IMR-90 (cell line): ENCODE measurements around the gene ARHGAP19. TPM values are rescaled to one million over a fixed set of nuclear protein-coding genes. Genes with fewer than 3 reads are reported as not detected.

Source experiments
- ATAC-seq: fragments of 200-7000 bp; cut with Tn5 transposase; 2 replicates; pipeline ENCODE4 v1.9.1; 2020; ENCODE audit warnings: low read depth, mild to moderate bottlenecking, moderate library complexity
- BruUV-seq: library from RNA; stranded (reverse); fragments of 400-500 nt; replicated peaks from 2 replicates; lab custom pipeline; 2021; lab: Mats Ljungman, UMichigan
- CTCF ChIA-PET: fragments of 300-600 bp; formaldehyde crosslinking; extraction: SDS; loops from one replicate; lab custom pipeline; 2021; ENCODE audit warnings: antibody characterized with exemption; lab: Yijun Ruan, JAX
- POLR2A ChIA-PET: fragments of 300-600 bp; sonication (Branson Sonifier 250); formaldehyde crosslinking; loops from one replicate; lab custom pipeline; 2022; ENCODE audit warnings: antibody characterized with exemption; ENCODE audit not compliant: unreplicated experiment; lab: Charles Lee
- DNase-seq: peaks from one replicate; pipeline ENCODE4 v3.0.0; 2013
- H2AFZ ChIP-seq: replicated peaks from 2 replicates; pipeline ENCODE3; 2013; ENCODE audit warnings: low read length, mild to moderate bottlenecking; ENCODE audit not compliant: poor library complexity
- H2AK5ac ChIP-seq: 2 replicates; pipeline ENCODE4 v1.6.1; 2013; ENCODE audit warnings: low read depth, low read length, inconsistent platforms
- H2AK9ac ChIP-seq: replicated peaks from 2 replicates; pipeline ENCODE3; 2013; ENCODE audit warnings: mild to moderate bottlenecking, low read depth, low read length, moderate library complexity; ENCODE audit not compliant: poor library complexity
- H2BK120ac ChIP-seq: 2 replicates; pipeline ENCODE4 v1.6.1; 2013; ENCODE audit warnings: low read depth, low read length, inconsistent platforms
- H2BK15ac ChIP-seq: 3 replicates; pipeline ENCODE4 v1.6.1; 2013; ENCODE audit warnings: low read depth, low read length, inconsistent platforms
- H2BK20ac ChIP-seq: 2 replicates; pipeline ENCODE4 v1.6.1; 2013; ENCODE audit warnings: low read depth, mild to moderate bottlenecking, inconsistent platforms, low read length, moderate library complexity
- H2BK5ac ChIP-seq: 2 replicates; pipeline ENCODE4 v1.6.1; 2013; ENCODE audit warnings: mild to moderate bottlenecking, low read depth, low read length, inconsistent platforms; ENCODE audit not compliant: poor library complexity, severe bottlenecking
- H3K14ac ChIP-seq: replicated peaks from 2 replicates; pipeline ENCODE4 v1.6.1; 2013; ENCODE audit warnings: low read depth, low read length, inconsistent platforms
- H3K18ac ChIP-seq: 2 replicates; pipeline ENCODE4 v1.6.1; 2013; ENCODE audit warnings: low read depth, low read length, control low read depth
- H3K23ac ChIP-seq: 2 replicates; pipeline ENCODE4 v1.6.1; 2013; ENCODE audit warnings: low read depth, low read length, inconsistent platforms
- H3K27ac ChIP-seq: 2 replicates; pipeline ENCODE4 v1.5.1; 2013; ENCODE audit warnings: mild to moderate bottlenecking, control low read depth, low read length; ENCODE audit not compliant: insufficient read depth
- H3K27me3 ChIP-seq: 2 replicates; pipeline ENCODE4 v1.6.1; 2013; ENCODE audit warnings: low read length; ENCODE audit not compliant: control insufficient read depth, insufficient read depth
- H3K36me3 ChIP-seq: 2 replicates; pipeline ENCODE4 v1.6.1; 2013; ENCODE audit warnings: low read length, mixed read lengths; ENCODE audit not compliant: control insufficient read depth, insufficient read depth
- H3K4ac ChIP-seq: 2 replicates; pipeline ENCODE4 v1.6.1; 2013; ENCODE audit warnings: low read depth, low read length, inconsistent platforms
- H3K4me1 ChIP-seq: 2 replicates; pipeline ENCODE4 v1.6.1; 2013; ENCODE audit warnings: low read length, mixed read lengths; ENCODE audit not compliant: control insufficient read depth, insufficient read depth
- H3K4me2 ChIP-seq: 2 replicates; pipeline ENCODE4 v1.6.1; 2013; ENCODE audit warnings: low read depth, mild to moderate bottlenecking, control low read depth, low read length, moderate library complexity
- H3K4me3 ChIP-seq: 2 replicates; pipeline ENCODE4 v1.5.1; 2013; ENCODE audit warnings: low read depth, mild to moderate bottlenecking, control low read depth, low read length, moderate library complexity; ENCODE audit not compliant: insufficient read depth
- H3K56ac ChIP-seq: 2 replicates; pipeline ENCODE4 v1.6.1; 2013; ENCODE audit warnings: low read length, inconsistent platforms; ENCODE audit not compliant: insufficient read depth; ENCODE audit errors: extremely low read depth
- H3K79me1 ChIP-seq, 2 experiments: 2 replicates each; pipeline ENCODE4 v1.6.1; 2013; ENCODE audit warnings: low read length in 2 of 2, inconsistent platforms in 1 of 2, low read depth in 1 of 2
- H3K9ac ChIP-seq: 2 replicates; pipeline ENCODE4 v1.6.1; 2013; ENCODE audit warnings: low read depth, low read length, control low read depth
- H3K9me1 ChIP-seq: 2 replicates; pipeline ENCODE4 v1.6.1; 2013; ENCODE audit warnings: low read length, inconsistent platforms; ENCODE audit not compliant: insufficient read depth
- H3K9me3 ChIP-seq: 2 replicates; pipeline ENCODE4 v1.6.1; 2013; ENCODE audit warnings: low read length; ENCODE audit not compliant: control insufficient read depth, insufficient read depth
- H4K20me1 ChIP-seq: 2 replicates; pipeline ENCODE4 v1.6.1; 2013; ENCODE audit warnings: low read length, inconsistent platforms; ENCODE audit not compliant: insufficient read depth
- H4K5ac ChIP-seq: 2 replicates; pipeline ENCODE4 v1.6.1; 2013; ENCODE audit warnings: mild to moderate bottlenecking, low read depth, low read length, control low read depth
- H4K8ac ChIP-seq, 2 experiments: 2 replicates each; pipeline ENCODE4 v1.6.1; 2013; ENCODE audit warnings: low read depth in 2 of 2, low read length in 2 of 2, control low read depth in 1 of 2, inconsistent platforms in 1 of 2
- H4K91ac ChIP-seq: 2 replicates; pipeline ENCODE4 v1.6.1; 2013; ENCODE audit warnings: low read depth, low read length, inconsistent platforms; ENCODE audit not compliant: insufficient read depth
- BHLHE40 ChIP-seq: fragments of 150-350 bp; IDR thresholded peaks from 2 replicates; pipeline ENCODE4 v1.6.1; 2016; ENCODE audit warnings: mild to moderate bottlenecking, low read depth, low read length
- CEBPB ChIP-seq: IDR thresholded peaks from 2 replicates; pipeline ENCODE4 v1.6.1; 2012; ENCODE audit warnings: low read depth, low read length, improper control_type of control experiment
- CHD1 ChIP-seq: IDR thresholded peaks from 2 replicates; pipeline ENCODE4 v1.6.1; 2012; ENCODE audit warnings: low read depth, low read length, improper control_type of control experiment
- ELK1 ChIP-seq: fragments of 150-350 bp; IDR thresholded peaks from 2 replicates; pipeline ENCODE4 v1.6.1; 2016; ENCODE audit warnings: low read depth, mild to moderate bottlenecking, low read length, moderate library complexity, borderline replicate concordance
- FOS ChIP-seq: fragments of 150-350 bp; IDR thresholded peaks from 2 replicates; pipeline ENCODE4 v1.6.1; 2016; ENCODE audit warnings: low read depth, low read length
- MAFK ChIP-seq: IDR thresholded peaks from 2 replicates; pipeline ENCODE4 v1.6.1; 2012; ENCODE audit warnings: low read depth, low read length, improper control_type of control experiment
- MAZ ChIP-seq: IDR thresholded peaks from 2 replicates; pipeline ENCODE4 v1.6.1; 2012; ENCODE audit warnings: low read depth, mild to moderate bottlenecking, low read length, improper control_type of control experiment, moderate library complexity, borderline replicate concordance
- MXI1 ChIP-seq: IDR thresholded peaks from 2 replicates; pipeline ENCODE4 v1.6.1; 2012; ENCODE audit warnings: low read depth, mild to moderate bottlenecking, low read length, moderate library complexity, borderline replicate concordance
- NFE2L2 ChIP-seq: fragments of 150-350 bp; IDR thresholded peaks from 2 replicates; pipeline ENCODE4 v1.6.1; 2016; ENCODE audit warnings: low read depth, mild to moderate bottlenecking, low read length
- POLR2A ChIP-seq: IDR thresholded peaks from 2 replicates; pipeline ENCODE4 v1.6.1; 2012; ENCODE audit warnings: mild to moderate bottlenecking, low read depth, low read length
- RAD21 ChIP-seq: IDR thresholded peaks from 2 replicates; pipeline ENCODE4 v1.6.1; 2012; ENCODE audit warnings: low read length, improper control_type of control experiment
- RFX5 ChIP-seq: IDR thresholded peaks from 2 replicates; pipeline ENCODE4 v1.8.0; 2012; ENCODE audit warnings: low read depth, mild to moderate bottlenecking, low read length, moderate library complexity
- SMC3 ChIP-seq: fragments of 150-350 bp; IDR thresholded peaks from 2 replicates; pipeline ENCODE4 v1.6.1; 2016; ENCODE audit warnings: low read depth, mild to moderate bottlenecking, antibody characterized with exemption, low read length, moderate library complexity
- WGBS, 2 experiments: methylation state at CpG; one replicate each; pipeline versions ENCODE4 v1.1.5 to v1.1.7; 2013; ENCODE audit warnings: missing lambda C conversion rate in 2 of 2; ENCODE audit not compliant: insufficient read length in 1 of 2; ENCODE audit errors: extremely low coverage in 2 of 2; 5-methylcytosine and 5-hydroxymethylcytosine counted together
- dilution Hi-C: fragments of 300-500 bp; cut with HindIII; formaldehyde crosslinking; loops from one replicate; pipeline ENCODE4 v1.14.3; 2018; ENCODE audit warnings: low sequenced_read_pairs; ENCODE audit not compliant: unreplicated experiment
- in situ Hi-C: fragments of 300-500 bp; cut with MboI; formaldehyde crosslinking; loops from 3 replicates; pipeline ENCODE4 v1.14.3; 2019; ENCODE audit warnings: low sequenced_read_pairs, inconsistent platforms, mixed read lengths
- intact Hi-C: fragments of 100-400 bp; cut with micrococcal nuclease; formaldehyde crosslinking; loops from 2 replicates; pipeline ENCODE4 v1.10.0; 2022
- polyA plus RNA-seq, 3 experiments: library from polyadenylated mRNA; depleted of rRNA; stranded (reverse); fragments of >200 nt; gene quantifications; 2 replicates each; pipeline ENCODE4 v1.2.3, GENCODE V29; 2012; ENCODE audit warnings: low replicate concordance in 1 of 3
- total RNA-seq: library from RNA; depleted of rRNA; stranded (reverse); fragments of >200 nt; gene quantifications from 2 replicates; pipeline ENCODE4 v1.2.3, GENCODE V29; 2012
- TF ChIP-seq, protein P1 (sequence below): fragments of 150-350 bp; IDR thresholded peaks from 2 replicates; pipeline ENCODE4 v1.6.1; 2017; ENCODE audit warnings: mild to moderate bottlenecking, antibody characterized with exemption, low read length, low read depth
- TF ChIP-seq, protein P2 (sequence below): conservative IDR thresholded peaks from 2 replicates; pipeline ENCODE4 v1.5.1; 2012; ENCODE audit warnings: mild to moderate bottlenecking, low read depth, low read length, improper control_type of control experiment

The ARHGAP19 gene
- total and polyA plus RNA-seq, 2 of the 4 experiments (the other 2 are of a cell fraction) = 6.3 to 7.0 TPM

GRCh38 chr10:97200616-97201015, 91.8 kb downstream of the ARHGAP19 start:
- BruUV-seq = no TSS peak
- in situ Hi-C loops = loop anchor here (10.0 kb wide), 1 partner anchor 126 kb away; no protein-coding TSS in a partner anchor

More at GRCh38 chr10:97200616-97201015, 91.8 kb downstream of the ARHGAP19 start:
- Histone ChIP-seq H4K20me1 (no peaks in the 10 kb centered on the region), H3K18ac (no peak overlapping the region), H3K23ac (no peak overlapping the region), H3K4me1 (no peaks in the 10 kb centered on the region), H3K9me1 (no peaks in the 10 kb centered on the region), H3K4me3 (no peak overlapping the region), H3K79me1 (no peaks in the 10 kb centered on the region), H2AK9ac (no peak overlapping the region), H3K14ac (no peak overlapping the region), H3K27me3 (peaks cover 43% of the 10 kb centered on the region), H2BK5ac (no peak overlapping the region), H3K36me3 (no peaks in the 10 kb centered on the region), H3K56ac (no peak overlapping the region), H2BK20ac (no peak overlapping the region), H2BK120ac (no peak overlapping the region), H3K4ac (no peak overlapping the region), H3K4me2 (no peak overlapping the region), H2AK5ac (no peak overlapping the region), H3K9ac (no peak overlapping the region), H4K8ac (no peak overlapping the region), H4K91ac (no peak overlapping the region), H2AFZ (no peak overlapping the region), H2BK15ac (no peak overlapping the region), H4K5ac (no peak overlapping the region), H3K27ac (no peak overlapping the region), H3K9me3 (no peaks in the 10 kb centered on the region)
- intact Hi-C loops (no loop called here), dilution Hi-C loops (no loop called here)
- CTCF ChIA-PET = interaction anchor here (0.9 to 1.6 kb wide), 2 partner anchors 10 to 128 kb away, joined by 3 to 8 read pairs; no protein-coding TSS in a partner anchor
- no peak for TF ChIP-seq ELK1
- no peak for TF ChIP-seq RAD21
- no peak for TF ChIP-seq SMC3
- no peak for TF ChIP-seq CEBPB
- TF ChIP-seq NFE2L2 = no peak
- TF ChIP-seq, protein P1, sequence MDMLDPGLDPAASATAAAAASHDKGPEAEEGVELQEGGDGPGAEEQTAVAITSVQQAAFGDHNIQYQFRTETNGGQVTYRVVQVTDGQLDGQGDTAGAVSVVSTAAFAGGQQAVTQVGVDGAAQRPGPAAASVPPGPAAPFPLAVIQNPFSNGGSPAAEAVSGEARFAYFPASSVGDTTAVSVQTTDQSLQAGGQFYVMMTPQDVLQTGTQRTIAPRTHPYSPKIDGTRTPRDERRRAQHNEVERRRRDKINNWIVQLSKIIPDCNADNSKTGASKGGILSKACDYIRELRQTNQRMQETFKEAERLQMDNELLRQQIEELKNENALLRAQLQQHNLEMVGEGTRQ = no peak
- no peak for TF ChIP-seq BHLHE40
- TF ChIP-seq CHD1 = no peak
- no peak for TF ChIP-seq MAFK
- no peak for TF ChIP-seq RFX5
- TF ChIP-seq FOS = no peak
- no peak for TF ChIP-seq MAZ
- no peak for TF ChIP-seq POLR2A
- TF ChIP-seq, protein P2, sequence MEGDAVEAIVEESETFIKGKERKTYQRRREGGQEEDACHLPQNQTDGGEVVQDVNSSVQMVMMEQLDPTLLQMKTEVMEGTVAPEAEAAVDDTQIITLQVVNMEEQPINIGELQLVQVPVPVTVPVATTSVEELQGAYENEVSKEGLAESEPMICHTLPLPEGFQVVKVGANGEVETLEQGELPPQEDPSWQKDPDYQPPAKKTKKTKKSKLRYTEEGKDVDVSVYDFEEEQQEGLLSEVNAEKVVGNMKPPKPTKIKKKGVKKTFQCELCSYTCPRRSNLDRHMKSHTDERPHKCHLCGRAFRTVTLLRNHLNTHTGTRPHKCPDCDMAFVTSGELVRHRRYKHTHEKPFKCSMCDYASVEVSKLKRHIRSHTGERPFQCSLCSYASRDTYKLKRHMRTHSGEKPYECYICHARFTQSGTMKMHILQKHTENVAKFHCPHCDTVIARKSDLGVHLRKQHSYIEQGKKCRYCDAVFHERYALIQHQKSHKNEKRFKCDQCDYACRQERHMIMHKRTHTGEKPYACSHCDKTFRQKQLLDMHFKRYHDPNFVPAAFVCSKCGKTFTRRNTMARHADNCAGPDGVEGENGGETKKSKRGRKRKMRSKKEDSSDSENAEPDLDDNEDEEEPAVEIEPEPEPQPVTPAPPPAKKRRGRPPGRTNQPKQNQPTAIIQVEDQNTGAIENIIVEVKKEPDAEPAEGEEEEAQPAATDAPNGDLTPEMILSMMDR = no peak
- no peak for TF ChIP-seq MXI1
- POLR2A ChIA-PET = no interaction called here
- ATAC-seq = no peak
- no peak for DNase-seq
- WGBS, 2 experiments = 33% methylated on average over 1 of the region's 6 CpGs; no CpG with 5 or more reads in 1 of the 2 experiments
